Measurements from ENCODE around the gene C1orf105. TPM values are rescaled to one million over a fixed set of nuclear protein-coding genes. Genes with fewer than 3 reads are reported as not detected.

Gene C1orf105
- polyA plus RNA-seq, 1 of the 3 experiments (the other 2 are of a cell fraction): not detected

GRCh38 chr1:172453153-172453545, 32.7 kb downstream of the C1orf105 start:
- 73% methylated on average over 6 of the region's 6 CpGs for WGBS (ENCODE audit: low lambda C conversion rate)
- no peak for DNase-seq
- no peaks in the 10 kb centered on the region for H3K27me3 ChIP-seq (ENCODE audit: insufficient read depth)
- H3K4me2 ChIP-seq: no peak overlapping the region
- H3K4me1 ChIP-seq (ENCODE audit: control insufficient read depth in 1 of 2, insufficient read depth in 2 of 2, low read depth in 1 of 2, low read length in 1 of 2): peaks cover 0 to 12% of the 10 kb centered on the region in 2 experiments; a peak in 2 of 4 replicates
- H3K9me3 ChIP-seq: no peaks in the 10 kb centered on the region
- H4K20me1 ChIP-seq (ENCODE audit: insufficient read depth): no peaks in the 10 kb centered on the region
- no peak overlapping the region for H3K9ac ChIP-seq
- H2AFZ ChIP-seq (ENCODE audit: low read depth): no peak overlapping the region
- no peak for TF ChIP-seq RCOR1 (IDR thresholded peaks at IDR 0.05; ENCODE audit: low read length)
- H3F3A ChIP-seq (replicated peaks; ENCODE audit: insufficient read depth): no peaks in the 10 kb centered on the region
- H3K36me3 ChIP-seq (replicated peaks in 1 of 2; ENCODE audit: control insufficient read depth in 1 of 2, insufficient read depth in 2 of 2, low read length in 1 of 2): no peaks in the 10 kb centered on the region
- H3K9me2 ChIP-seq: no peaks in the 10 kb centered on the region
- ChIA-PET POLR2A (no interaction called here), CTCF (interaction anchor here (1.3 to 6.2 kb wide), 4 partner anchors 9 to 266 kb away, joined by 4 to 57 read pairs (median 6); partner anchors contain the start of gene PIGC)
- no peak overlapping the region for H3K4me3 ChIP-seq (ENCODE audit: low read depth in 2 of 2, low read length in 1 of 2)
- no peak overlapping the region for H3K27ac ChIP-seq (ENCODE audit: low read depth in 2 of 2, low read length in 1 of 2)
- H3K79me2 ChIP-seq (ENCODE audit: insufficient read depth): no peaks in the 10 kb centered on the region

- WGBS (ENCODE audit: low lambda C conversion rate): 68% methylated on average over 1 of the region's 1 CpG
These were observed 33.1 kb downstream of the C1orf105 start for GRCh38 chr1:172453607-172454006.

GRCh38 chr1:172455451-172455850, 35.0 kb downstream of the C1orf105 start:
- H3K9ac ChIP-seq: no peak overlapping the region
- no peaks in the 10 kb centered on the region for H3K27me3 ChIP-seq (ENCODE audit: insufficient read depth)
- no peaks in the 10 kb centered on the region for H3F3A ChIP-seq (replicated peaks; ENCODE audit: insufficient read depth)
- no peak overlapping the region for H2AFZ ChIP-seq (ENCODE audit: low read depth)
- H3K36me3 ChIP-seq (replicated peaks in 1 of 2; ENCODE audit: control insufficient read depth in 1 of 2, insufficient read depth in 2 of 2, low read length in 1 of 2): no peaks in the 10 kb centered on the region
- no peak overlapping the region for H3K27ac ChIP-seq (ENCODE audit: low read depth in 2 of 2, low read length in 1 of 2)
- H3K4me1 ChIP-seq (ENCODE audit: control insufficient read depth in 1 of 2, insufficient read depth in 2 of 2, low read depth in 1 of 2, low read length in 1 of 2): peaks cover 0 to 8% of the 10 kb centered on the region in 2 experiments; a peak in 2 of 4 replicates
- CTCF ChIA-PET: interaction anchor here (0.6 to 1.6 kb wide), 2 partner anchors 12 to 453 kb away, joined by 3 to 4 read pairs; partner anchors contain the start of gene PIGC
- no peaks in the 10 kb centered on the region for H3K79me2 ChIP-seq (ENCODE audit: insufficient read depth)
- POLR2A ChIA-PET: no interaction called here
- no peaks in the 10 kb centered on the region for H3K9me3 ChIP-seq
- no peaks in the 10 kb centered on the region for H3K9me2 ChIP-seq
- no peak overlapping the region for H3K4me3 ChIP-seq (ENCODE audit: low read depth in 2 of 2, low read length in 1 of 2)
- WGBS (ENCODE audit: low lambda C conversion rate): 57% methylated on average over 1 of the region's 1 CpG
- no peak for DNase-seq
- no peaks in the 10 kb centered on the region for H4K20me1 ChIP-seq (ENCODE audit: insufficient read depth)
- no peak overlapping the region for H3K4me2 ChIP-seq
- TF ChIP-seq CTCF (IDR thresholded peaks at IDR 0.05) (no peak), RCOR1 (IDR thresholded peaks at IDR 0.05; ENCODE audit: low read length) (no peak), REST (IDR thresholded peaks at IDR 0.05; ENCODE audit: low read depth, low read length) (no peak), RAD21 (IDR thresholded peaks at IDR 0.05; ENCODE audit: low read length) (no peak), FOSL2 (IDR thresholded peaks at IDR 0.05; ENCODE audit: borderline replicate concordance, low read depth) (no peak), TEAD4 (IDR thresholded peaks at IDR 0.05; ENCODE audit: borderline replicate concordance, insufficient read depth) (no peak), PBX3 (IDR thresholded peaks at IDR 0.05) (no peak), RFX5 (IDR thresholded peaks at IDR 0.05; ENCODE audit: low read length) (no peak), MEF2A (IDR thresholded peaks at IDR 0.05; ENCODE audit: borderline replicate concordance, low read depth) (no peak)

More at GRCh38 chr1:172453607-172454006, 33.1 kb downstream of the C1orf105 start:
- no peak overlapping the region for H3K4me2 ChIP-seq
- no peak for TF ChIP-seq CHD2 (IDR thresholded peaks at IDR 0.05; ENCODE audit: low read length, partially characterized antibody)
- no peak for TF ChIP-seq TEAD4 (IDR thresholded peaks at IDR 0.05; ENCODE audit: borderline replicate concordance, insufficient read depth)
- TF ChIP-seq NFIC (IDR thresholded peaks at IDR 0.05; ENCODE audit: borderline replicate concordance): no peak
- no peak for TF ChIP-seq IRF3 (IDR thresholded peaks at IDR 0.05; ENCODE audit: low read depth, low read length)
- TF ChIP-seq ELF1 (IDR thresholded peaks at IDR 0.05): no peak
- H3K9me2 ChIP-seq: no peaks in the 10 kb centered on the region
- H2AFZ ChIP-seq (ENCODE audit: low read depth): no peak overlapping the region
- no peaks in the 10 kb centered on the region for H3F3A ChIP-seq (replicated peaks; ENCODE audit: insufficient read depth)
- DNase-seq: no peak
- H3K9me3 ChIP-seq: no peaks in the 10 kb centered on the region
- no peaks in the 10 kb centered on the region for H3K36me3 ChIP-seq (replicated peaks in 1 of 2; ENCODE audit: control insufficient read depth in 1 of 2, insufficient read depth in 2 of 2, low read length in 1 of 2)
- no peaks in the 10 kb centered on the region for H3K79me2 ChIP-seq (ENCODE audit: insufficient read depth)
- H3K9ac ChIP-seq: no peak overlapping the region
- H3K27me3 ChIP-seq (ENCODE audit: insufficient read depth): no peaks in the 10 kb centered on the region
- POLR2A ChIA-PET: no interaction called here
- peaks cover 0 to 12% of the 10 kb centered on the region in 2 experiments; a peak in 2 of 4 replicates for H3K4me1 ChIP-seq (ENCODE audit: control insufficient read depth in 1 of 2, insufficient read depth in 2 of 2, low read depth in 1 of 2, low read length in 1 of 2)
- H3K27ac ChIP-seq (ENCODE audit: low read depth in 2 of 2, low read length in 1 of 2): no peak overlapping the region
- H3K4me3 ChIP-seq (ENCODE audit: low read depth in 2 of 2, low read length in 1 of 2): no peak overlapping the region
- no peaks in the 10 kb centered on the region for H4K20me1 ChIP-seq (ENCODE audit: insufficient read depth)
- CTCF ChIA-PET: interaction anchor here (1.2 to 6.2 kb wide), 4 partner anchors 9 to 451 kb away, joined by 3 to 57 read pairs (median 6); partner anchors contain the start of gene PIGC

All from SK-N-SH (cell line).